PC-9 (cell line): ENCODE measurements around the gene RAB37. TPM values are rescaled to one million over a fixed set of nuclear protein-coding genes. Genes with fewer than 3 reads are reported as not detected.
A peak's percentile ranks its signal among the peaks of the same experiment; 100 is the strongest.

Experiments used
- BruUV-seq: library from RNA; stranded (reverse); fragments of 400-500 nt; replicated peaks from 2 replicates; lab custom pipeline; 2021; lab: Mats Ljungman, UMichigan
- CTCF ChIA-PET: fragments of 300-600 bp; sonication (Branson Sonifier 250); formaldehyde crosslinking; loops from one replicate; lab custom pipeline; 2022; ENCODE audit warnings: antibody characterized with exemption; lab: Charles Lee
- POLR2A ChIA-PET: fragments of 300-600 bp; sonication (Branson Sonifier 250); formaldehyde crosslinking; loops from one replicate; lab custom pipeline; 2022; ENCODE audit warnings: antibody characterized with exemption; ENCODE audit not compliant: unreplicated experiment; lab: Charles Lee
- DNase-seq, 2 experiments: peaks; one replicate each; pipeline versions ENCODE4 v3.0.0 to v3.0.0-alpha.2; 2015 to 2022; ENCODE audit warnings: mixed read lengths in 1 of 2
- H2AFZ ChIP-seq: fragments of 200-600 bp; sonication (generic); 2 replicates; pipeline ENCODE4 v1.8.1; 2017; ENCODE audit warnings: antibody characterized with exemption
- H3F3A ChIP-seq: fragments of 200-600 bp; sonication (generic); 2 replicates; pipeline ENCODE4 v1.8.1; 2017; ENCODE audit warnings: antibody characterized with exemption, mild to moderate bottlenecking, low read depth; ENCODE audit not compliant: insufficient read depth
- H3K27ac ChIP-seq: fragments of 200-600 bp; sonication (generic); 2 replicates; pipeline ENCODE4 v1.6.1; 2016; ENCODE audit warnings: mixed run types
- H3K27me3 ChIP-seq: fragments of 200-600 bp; sonication (generic); 2 replicates; pipeline ENCODE4 v1.6.1; 2016; ENCODE audit warnings: low read depth, mixed run types; ENCODE audit not compliant: insufficient read depth
- H3K36me3 ChIP-seq: fragments of 200-600 bp; sonication (generic); 2 replicates; pipeline ENCODE4 v1.6.1; 2016; ENCODE audit warnings: low read depth, mixed run types
- H3K4me1 ChIP-seq: fragments of 200-600 bp; sonication (generic); replicated peaks from 2 replicates; pipeline ENCODE4 v1.6.1; 2016; ENCODE audit warnings: mixed run types; ENCODE audit not compliant: insufficient read depth
- H3K4me2 ChIP-seq: fragments of 200-600 bp; sonication (generic); 2 replicates; pipeline ENCODE4 v1.6.1; 2017; ENCODE audit warnings: mixed run types
- H3K4me3 ChIP-seq: fragments of 200-600 bp; sonication (generic); 2 replicates; pipeline ENCODE4 v1.6.1; 2016; ENCODE audit warnings: mixed run types
- H3K79me2 ChIP-seq: fragments of 200-600 bp; sonication (generic); 2 replicates; pipeline ENCODE4 v1.6.1; 2017; ENCODE audit warnings: low read depth, mixed run types
- H3K9me2 ChIP-seq: fragments of 200-600 bp; sonication (generic); 2 replicates; pipeline ENCODE4 v1.8.1; 2017; ENCODE audit warnings: mild to moderate bottlenecking; ENCODE audit not compliant: insufficient read depth
- H3K9me3 ChIP-seq: fragments of 200-600 bp; sonication (generic); 2 replicates; pipeline ENCODE4 v1.8.1; 2016; ENCODE audit warnings: low read depth; ENCODE audit not compliant: insufficient read depth
- H4K20me1 ChIP-seq: fragments of 200-600 bp; sonication (generic); 2 replicates; pipeline ENCODE4 v1.8.1; 2017; ENCODE audit not compliant: insufficient read depth
- EZH2 ChIP-seq: fragments of 200-600 bp; sonication (generic); IDR thresholded peaks from 2 replicates; pipeline ENCODE4 v1.8.0; 2017; ENCODE audit warnings: antibody characterized with exemption, low read depth
- intact Hi-C: fragments of 100-400 bp; cut with micrococcal nuclease; formaldehyde crosslinking; loops from one replicate; pipeline ENCODE4 v1.10.0; 2022; ENCODE audit not compliant: unreplicated experiment
- total RNA-seq: library from RNA; stranded (reverse); gene quantifications from 2 replicates; pipeline ENCODE4 v1.2.3, GENCODE V29; 2021
- TF ChIP-seq, protein P1 (sequence below): fragments of 200-600 bp; sonication (generic); conservative IDR thresholded peaks from 2 replicates; pipeline ENCODE4 v1.6.1; 2017; ENCODE audit warnings: mixed run types, antibody characterized with exemption, mild to moderate bottlenecking, moderate library complexity

RAB37 gene
- total RNA-seq, 1 experiment from 2014 or later, result not detected

DNA sequence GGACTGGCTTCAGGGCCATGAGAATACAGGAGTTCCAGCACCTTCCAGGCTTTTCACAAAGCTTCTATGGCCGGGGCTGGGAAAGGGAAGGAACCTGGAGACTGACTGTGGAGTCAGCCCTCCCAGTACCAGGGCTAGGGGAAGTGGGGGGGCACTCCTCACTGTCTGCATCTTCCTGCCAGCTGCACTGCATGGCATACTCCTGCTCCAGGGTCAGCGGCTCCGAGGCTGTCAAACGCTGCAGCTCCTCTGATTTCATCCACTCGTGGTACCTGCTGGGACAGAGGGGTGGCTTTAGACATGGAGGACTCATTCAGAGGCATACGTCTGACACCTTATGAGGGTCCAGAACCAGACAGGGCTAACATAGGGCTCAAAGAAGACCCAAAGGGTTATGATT, 36.4 kb downstream of the RAB37 start:
- peaks cover 24% of the 10 kb centered on the region for H3K79me2 ChIP-seq
- no TSS peak for BruUV-seq

DNA sequence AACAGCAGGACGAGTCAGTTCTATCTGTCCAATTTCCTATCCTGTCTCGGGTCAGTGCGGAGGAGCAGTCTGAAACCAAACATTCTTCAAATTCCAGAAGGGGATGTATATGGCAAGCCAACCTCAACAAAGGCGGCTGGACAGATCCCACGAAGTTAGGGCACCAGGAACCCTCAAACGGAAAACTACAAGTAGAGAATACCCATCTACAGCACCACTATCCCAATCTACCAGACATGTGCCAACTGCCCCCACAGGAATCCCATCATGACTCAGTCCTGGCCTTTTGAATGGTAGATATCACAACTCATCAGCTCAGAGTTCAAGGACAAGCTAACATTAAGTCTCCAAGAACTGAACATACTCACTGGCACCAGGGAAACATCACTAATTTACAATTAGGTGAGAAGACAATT, 36.8 kb downstream of the RAB37 start:
- ChIA-PET CTCF (interaction anchor here (0.7 kb wide), 1 partner anchor 29 kb away, joined by 3 read pairs; no protein-coding TSS in a partner anchor), POLR2A (no interaction called here)
- Histone ChIP-seq H4K20me1 (peaks cover 19% of the 10 kb centered on the region), H3F3A (peaks cover 25% of the 10 kb centered on the region; the same call in 1 of the 2 replicates), H2AFZ (no peak overlapping the region), H3K4me2 (no peak overlapping the region), H3K27ac (no peak overlapping the region), H3K4me1 (peaks cover 27% of the 10 kb centered on the region), H3K9me2 (no peaks in the 10 kb centered on the region), H3K79me2 (peaks cover 24% of the 10 kb centered on the region), H3K4me3 (no peak overlapping the region), H3K9me3 (no peaks in the 10 kb centered on the region), H3K27me3 (no peaks in the 10 kb centered on the region), H3K36me3 (0 out of 2 replicates have a peak, but pooled peaks cover 5% of the 10 kb centered on the region)
- intact Hi-C loops, result loop anchor here (10.0 kb wide), 1 partner anchor 181 kb away; no protein-coding TSS in a partner anchor
- DNase-seq, result no peak
- no TSS peak for BruUV-seq
- TF ChIP-seq, protein P1, sequence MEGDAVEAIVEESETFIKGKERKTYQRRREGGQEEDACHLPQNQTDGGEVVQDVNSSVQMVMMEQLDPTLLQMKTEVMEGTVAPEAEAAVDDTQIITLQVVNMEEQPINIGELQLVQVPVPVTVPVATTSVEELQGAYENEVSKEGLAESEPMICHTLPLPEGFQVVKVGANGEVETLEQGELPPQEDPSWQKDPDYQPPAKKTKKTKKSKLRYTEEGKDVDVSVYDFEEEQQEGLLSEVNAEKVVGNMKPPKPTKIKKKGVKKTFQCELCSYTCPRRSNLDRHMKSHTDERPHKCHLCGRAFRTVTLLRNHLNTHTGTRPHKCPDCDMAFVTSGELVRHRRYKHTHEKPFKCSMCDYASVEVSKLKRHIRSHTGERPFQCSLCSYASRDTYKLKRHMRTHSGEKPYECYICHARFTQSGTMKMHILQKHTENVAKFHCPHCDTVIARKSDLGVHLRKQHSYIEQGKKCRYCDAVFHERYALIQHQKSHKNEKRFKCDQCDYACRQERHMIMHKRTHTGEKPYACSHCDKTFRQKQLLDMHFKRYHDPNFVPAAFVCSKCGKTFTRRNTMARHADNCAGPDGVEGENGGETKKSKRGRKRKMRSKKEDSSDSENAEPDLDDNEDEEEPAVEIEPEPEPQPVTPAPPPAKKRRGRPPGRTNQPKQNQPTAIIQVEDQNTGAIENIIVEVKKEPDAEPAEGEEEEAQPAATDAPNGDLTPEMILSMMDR, result no peak
- no peak for TF ChIP-seq EZH2

More for the DNA sequence above, 36.4 kb downstream of the RAB37 start:
- H3K9me2 ChIP-seq, result no peaks in the 10 kb centered on the region
- H3K4me2 ChIP-seq, result no peak overlapping the region
- POLR2A ChIA-PET, result no interaction called here
- H3K27ac ChIP-seq, result no peak overlapping the region
- CTCF ChIA-PET, result no interaction called here
- H4K20me1 ChIP-seq, result peaks cover 21% of the 10 kb centered on the region
- H3K4me3 ChIP-seq, result no peak overlapping the region
- peaks cover 27% of the 10 kb centered on the region for H3K4me1 ChIP-seq
- H3F3A ChIP-seq, result peaks cover 30% of the 10 kb centered on the region; the same call in 1 of the 2 replicates
- DNase-seq, result no peak
- intact Hi-C loops, result loop anchor here (10.0 kb wide), 1 partner anchor 181 kb away; no protein-coding TSS in a partner anchor
- H3K27me3 ChIP-seq, result no peaks in the 10 kb centered on the region
- no peak for TF ChIP-seq EZH2
- H2AFZ ChIP-seq, result no peak overlapping the region
- H3K36me3 ChIP-seq, result 0 out of 2 replicates have a peak, but pooled peaks cover 5% of the 10 kb centered on the region
- no peaks in the 10 kb centered on the region for H3K9me3 ChIP-seq

GRCh38 chr17:74775409-74776043, 38.5 kb downstream of the RAB37 start:
- CTCF ChIA-PET, result interaction anchor here (0.7 to 1.7 kb wide), 3 partner anchors 31 to 381 kb away, joined by 3 to 8 read pairs (median 6); no protein-coding TSS in a partner anchor
- Histone ChIP-seq H3K27ac (0 out of 2 replicates have a peak overlapping the region, but pooled peaks have one; percentile 20), H2AFZ (peak overlapping the region; percentile 81), H3K4me3 (peak overlapping the region; percentile 58), H4K20me1 (peaks cover 6% of the 10 kb centered on the region), H3F3A (peaks cover 10% of the 10 kb centered on the region; the same call in 1 of the 2 replicates), H3K36me3 (0 out of 2 replicates have a peak, but pooled peaks cover 5% of the 10 kb centered on the region), H3K4me1 (peaks cover 16% of the 10 kb centered on the region), H3K9me3 (no peaks in the 10 kb centered on the region), H3K79me2 (peaks cover 24% of the 10 kb centered on the region), H3K27me3 (no peaks in the 10 kb centered on the region), H3K4me2 (peak overlapping the region; percentile 91), H3K9me2 (no peaks in the 10 kb centered on the region)
- DNase-seq, result no peak
- TF ChIP-seq, protein P1, result no peak
- intact Hi-C loops, result loop anchor here (10.0 kb wide), 1 partner anchor 179 kb away; no protein-coding TSS in a partner anchor
- TSS peak; percentile 84 for BruUV-seq
- POLR2A ChIA-PET, result interaction anchor here (0.9 to 1.0 kb wide), 2 partner anchors 98 to 103 kb away, joined by 3 to 5 read pairs; no protein-coding TSS in a partner anchor
